Peyer's patch (tissue), 4 donors: ENCODE results near the gene COL16A1.

Experiments used
- CTCF ChIP-seq, 6 experiments: fragments of 450-650 bp in 4 of 6; fragments of 200-600 bp in 2 of 6; sonication (generic) in 1 of 6; IDR thresholded peaks; one replicate each; pipeline ENCODE4 v1.5.1; 2017 to 2019; ENCODE audit warnings: antibody characterized with exemption in 6 of 6, mild to moderate bottlenecking in 3 of 6, moderate library complexity in 1 of 6
- POLR2A ChIP-seq, 2 donors: fragments of 450-650 bp; IDR thresholded peaks; one replicate each; pipeline ENCODE4 v1.5.1; 2017; ENCODE audit warnings: antibody characterized with exemption in 2 of 2, mild to moderate bottlenecking in 2 of 2, moderate library complexity in 2 of 2

GRCh38 chr1:31714442-31715086 is 10.7 kb upstream of the COL16A1 start:
- TF ChIP-seq CTCF (IDR thresholded peaks at IDR 0.05): peak in 4 of 6 experiments; percentile 35 to 56 (median 40)
- TF ChIP-seq POLR2A (IDR thresholded peaks at IDR 0.05): no peak
